T-helper 2 cell (primary cell): ENCODE results near the gene UBN1.
"Not testable (repeated sequence)": the region's sequence is repeated elsewhere in the genome, so short reads cannot be mapped to it uniquely, and the experiment has no call there.

Experiments
- DNase-seq, 5 experiments: peaks; one replicate each; pipeline versions ENCODE4 v3.0.0 to v3.0.0-alpha.2; 2012 to 2022

Gene UBN1

GRCh38 chr16:4886151-4886550, 38.9 kb downstream of the UBN1 start:
- no peak for DNase-seq

- no peak for DNase-seq
These were observed 41.3 kb downstream of the UBN1 start for GRCh38 chr16:4888428-4889135.

GRCh38 chr16:4890026-4890425, 42.7 kb downstream of the UBN1 start:
- DNase-seq, result no peak

- no peak for DNase-seq
These were observed 43.4 kb downstream of the UBN1 start for GRCh38 chr16:4890686-4891085.

- DNase-seq, result no peak
These were observed 44.0 kb downstream of the UBN1 start for GRCh38 chr16:4891097-4891885.

GRCh38 chr16:4891886-4892216, 44.6 kb downstream of the UBN1 start:
- no peak for DNase-seq

- no peak for DNase-seq
These were observed 45.3 kb downstream of the UBN1 start for GRCh38 chr16:4892361-4893102.

GRCh38 chr16:4893103-4893862, 46.0 kb downstream of the UBN1 start:
- no peak for DNase-seq

- DNase-seq, result no peak
These were observed 47.2 kb downstream of the UBN1 start for GRCh38 chr16:4894276-4895150.

- DNase-seq, result no peak
These were observed 48.1 kb downstream of the UBN1 start for GRCh38 chr16:4895366-4895765.

- DNase-seq, result not testable (repeated sequence)
These were observed 49.5 kb downstream of the UBN1 start for GRCh38 chr16:4896761-4897160.

GRCh38 chr16:4897328-4897727, 50.0 kb downstream of the UBN1 start:
- no peak for DNase-seq

GRCh38 chr16:4898811-4899473, 51.7 kb downstream of the UBN1 start:
- no peak for DNase-seq

- DNase-seq, result no peak
These were observed 52.2 kb downstream of the UBN1 start for GRCh38 chr16:4899474-4899846.

- DNase-seq, result no peak
These were observed 52.8 kb downstream of the UBN1 start for GRCh38 chr16:4900036-4900435.

- no peak for DNase-seq
These were observed 53.5 kb downstream of the UBN1 start for GRCh38 chr16:4900750-4901149.

- no peak for DNase-seq
These were observed 54.8 kb downstream of the UBN1 start for GRCh38 chr16:4902038-4902437.

GRCh38 chr16:4904108-4904941, 57.0 kb downstream of the UBN1 start:
- no peak for DNase-seq

GRCh38 chr16:4904942-4905615, 57.8 kb downstream of the UBN1 start:
- DNase-seq, result no peak

- DNase-seq, result no peak
These were observed 61.6 kb downstream of the UBN1 start for GRCh38 chr16:4908854-4909401.
